Thymus (tissue), 11 donors: ENCODE results near the gene HAT1. TPM values are rescaled to one million over a fixed set of nuclear protein-coding genes. Genes with fewer than 3 reads are reported as not detected.
"Not testable (repeated sequence)": the region's sequence is repeated elsewhere in the genome, so short reads cannot be mapped to it uniquely, and the experiment has no call there.

Source experiments
- DNase-seq, 9 donors: peaks; one replicate each; pipeline ENCODE4 v3.0.0-alpha.2; 2013; ENCODE audit warnings: low spot score in 9 of 9, low read depth in 6 of 9, missing footprints in 1 of 9
- H3K27ac ChIP-seq, 2 donors: one replicate each; pipeline ENCODE4 v1.5.1; 2013; ENCODE audit warnings: control low read depth in 1 of 2, low read depth in 1 of 2, low read length in 1 of 2, mild to moderate bottlenecking in 1 of 2, moderate library complexity in 1 of 2
- H3K27me3 ChIP-seq, 2 donors: one replicate each; pipeline ENCODE4 v1.5.1; 2013; ENCODE audit warnings: low read length in 1 of 2; ENCODE audit not compliant: control insufficient read depth in 2 of 2, insufficient read depth in 1 of 2
- H3K36me3 ChIP-seq, 2 donors: one replicate each; pipeline ENCODE4 v1.5.1; 2013; ENCODE audit warnings: low read length in 1 of 2, mild to moderate bottlenecking in 1 of 2, moderate library complexity in 1 of 2; ENCODE audit not compliant: control insufficient read depth in 2 of 2, insufficient read depth in 2 of 2
- H3K4me1 ChIP-seq, 2 donors: one replicate each; pipeline ENCODE4 v1.5.1; 2013; ENCODE audit warnings: low read length in 2 of 2; ENCODE audit not compliant: control insufficient read depth in 2 of 2, insufficient read depth in 2 of 2
- H3K4me3 ChIP-seq, 2 donors: one replicate each; pipeline ENCODE4 v1.5.1; 2013; ENCODE audit warnings: low read length in 2 of 2, control low read depth in 1 of 2, mild to moderate bottlenecking in 1 of 2
- H3K9me3 ChIP-seq, 2 donors: one replicate each; pipeline ENCODE4 v1.5.1; 2013; ENCODE audit warnings: low read length in 1 of 2, mild to moderate bottlenecking in 1 of 2; ENCODE audit not compliant: control insufficient read depth in 2 of 2, insufficient read depth in 1 of 2
- WGBS: extraction: QIAGEN DNeasy Blood & Tissue Kit; methylation state at CpG from one replicate; pipeline ENCODE4 v1.1.7; 2013; 5-methylcytosine and 5-hydroxymethylcytosine counted together
- polyA plus RNA-seq: library from polyadenylated mRNA; stranded (reverse); fragments of 200-250 nt; gene quantifications from one replicate; pipeline ENCODE4 v1.2.3, GENCODE V29; 2013
- total RNA-seq: library from RNA; stranded (reverse); fragments of 120-200 nt; gene quantifications from one replicate; pipeline ENCODE4 v1.2.4, GENCODE V29; 2013
- donor health status: healthy.

Gene HAT1
- total and polyA plus RNA-seq, 2 donors, result 53.2 to 74.3 TPM

- peaks cover 0 to 4% of the 10 kb centered on the region in 2 donors for H3K36me3 ChIP-seq
- H3K27ac ChIP-seq, result no peak overlapping the region
- H3K9me3 ChIP-seq, result no peaks in the 10 kb centered on the region
- H3K4me3 ChIP-seq, result no peak overlapping the region
- H3K4me1 ChIP-seq, result no peaks in the 10 kb centered on the region
- H3K27me3 ChIP-seq, result no peaks in the 10 kb centered on the region
- no peak for DNase-seq
- WGBS, result 98% methylated on average over 5 of the region's 5 CpGs
These were observed 38.9 kb upstream of the HAT1 start for GRCh38 chr2:171883275-171883893.

- no peak overlapping the region for H3K27ac ChIP-seq
- no peaks in the 10 kb centered on the region for H3K27me3 ChIP-seq
- peaks cover 0 to 6% of the 10 kb centered on the region in 2 donors for H3K4me1 ChIP-seq
- 98% methylated on average over 2 of the region's 2 CpGs for WGBS
- H3K36me3 ChIP-seq, result peaks cover 0 to 3% of the 10 kb centered on the region in 2 donors
- no peak overlapping the region for H3K4me3 ChIP-seq
- H3K9me3 ChIP-seq, result no peaks in the 10 kb centered on the region
- DNase-seq, result no peak
These were observed 32.9 kb upstream of the HAT1 start for GRCh38 chr2:171889333-171889732.

DNA sequence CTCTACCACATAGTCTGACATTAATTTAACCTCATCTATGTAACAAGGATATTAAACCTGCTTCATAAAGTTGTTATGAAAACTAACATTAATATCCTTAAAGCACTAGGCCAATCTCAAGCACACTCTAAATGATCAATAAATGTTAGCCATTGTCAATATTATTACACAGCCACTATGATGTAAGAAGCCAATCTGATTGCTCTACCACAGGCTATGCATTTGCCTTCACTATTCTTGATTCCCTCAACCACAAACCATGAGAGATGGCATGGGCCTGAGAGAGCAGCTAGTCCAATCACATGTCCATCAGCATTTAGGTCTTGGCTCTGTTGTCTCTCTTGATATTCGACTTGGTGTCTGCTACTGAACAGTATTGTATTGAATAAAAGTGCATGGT is 32.5 kb upstream of the HAT1 start:
- no peak overlapping the region for H3K4me3 ChIP-seq
- no peaks in the 10 kb centered on the region for H3K9me3 ChIP-seq
- 99% methylated on average over 1 of the region's 1 CpG for WGBS
- H3K36me3 ChIP-seq, result peaks cover 0 to 3% of the 10 kb centered on the region in 2 donors
- H3K27ac ChIP-seq, result no peak overlapping the region
- peaks cover 2 to 9% of the 10 kb centered on the region in 2 donors for H3K4me1 ChIP-seq
- no peak for DNase-seq
- no peaks in the 10 kb centered on the region for H3K27me3 ChIP-seq

- Histone ChIP-seq H3K27ac (peak overlapping the region in 1 of 2 donors; percentile 70), H3K36me3 (peaks cover 0 to 3% of the 10 kb centered on the region in 2 donors), H3K4me1 (peaks cover 2 to 9% of the 10 kb centered on the region in 2 donors), H3K9me3 (peaks cover 0 to 3% of the 10 kb centered on the region in 2 donors), H3K27me3 (no peaks in the 10 kb centered on the region), H3K4me3 (peak overlapping the region; percentile 57 to 95)
- WGBS, result 63% methylated on average over 7 of the region's 7 CpGs
- peak in 2 of 9 donors; percentile 0 to 7 for DNase-seq
These were observed 29.0 kb upstream of the HAT1 start for GRCh38 chr2:171893196-171893823.

GRCh38 chr2:171893824-171894611 is 28.2 kb upstream of the HAT1 start, which contains the start of gene SLC25A12:
Gene SLC25A12, minus strand, starts transcription at chr2:171894244. Its CDS starts 30 bp downstream, at chr2:171894214.
- Histone ChIP-seq H3K4me3 (peak within 1 kb of the TSS; percentile 57 to 95), H3K4me1 (peaks cover 2 to 9% of the 10 kb centered on the region in 2 donors), H3K36me3 (peaks cover 0 to 3% of the 10 kb centered on the region in 2 donors), H3K9me3 (peaks cover 0 to 4% of the 10 kb centered on the region in 2 donors), H3K27me3 (no peaks in the 10 kb centered on the region), H3K27ac (peak within 1 kb of the TSS; percentile 70 to 87)
- DNase-seq, result peak; percentile 38 to 89 (median 73)
- under 1% methylated on average over 63 of the region's 63 CpGs for WGBS

DNA sequence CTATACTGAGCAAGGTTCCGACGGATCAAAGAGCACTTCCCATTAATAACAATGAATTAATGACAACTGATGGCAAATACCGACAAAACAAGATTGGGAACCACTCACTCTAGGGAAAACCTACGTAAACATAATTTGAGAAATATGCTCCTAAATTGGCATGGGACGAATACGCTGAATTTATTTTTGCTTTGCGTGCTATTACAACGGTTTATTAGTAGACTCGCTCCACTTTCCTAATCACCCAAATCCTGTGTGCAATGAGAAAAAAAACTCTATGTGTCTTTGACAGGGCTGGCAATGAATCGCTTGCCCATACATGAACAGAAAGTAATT is 27.7 kb upstream of the HAT1 start:
- Histone ChIP-seq H3K27ac (peak overlapping the region in 1 of 2 donors; percentile 69), H3K9me3 (peaks cover 0 to 6% of the 10 kb centered on the region in 2 donors), H3K36me3 (peaks cover 0 to 3% of the 10 kb centered on the region in 2 donors), H3K4me1 (peaks cover 2 to 9% of the 10 kb centered on the region in 2 donors), H3K27me3 (no peaks in the 10 kb centered on the region), H3K4me3 (peak overlapping the region; percentile 57 to 95)
- 61% methylated on average over 10 of the region's 10 CpGs for WGBS
- no peak for DNase-seq

DNA sequence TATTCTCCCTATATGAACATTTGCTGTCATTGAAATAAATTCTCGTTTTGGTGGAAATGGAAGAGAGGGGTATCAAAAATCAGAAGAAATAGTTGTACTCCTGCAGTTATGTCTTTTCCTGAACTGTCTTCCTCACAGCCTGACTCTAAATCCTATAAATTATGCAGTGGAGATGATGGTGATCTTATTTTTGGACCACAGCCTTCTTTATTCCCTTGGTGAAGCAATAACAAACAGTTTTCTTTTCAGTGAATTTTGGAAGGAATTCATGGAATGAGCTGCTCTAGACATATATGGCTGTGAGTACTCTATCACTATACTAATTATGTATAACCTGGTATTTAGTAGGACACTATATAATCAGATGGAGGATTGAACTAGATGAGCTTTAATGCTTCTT is 26.5 kb upstream of the HAT1 start:
- peaks cover 0 to 8% of the 10 kb centered on the region in 2 donors for H3K9me3 ChIP-seq
- 96% methylated on average over 1 of the region's 1 CpG for WGBS
- peaks cover 2 to 9% of the 10 kb centered on the region in 2 donors for H3K4me1 ChIP-seq
- no peak overlapping the region for H3K27ac ChIP-seq
- H3K4me3 ChIP-seq, result no peak overlapping the region
- no peaks in the 10 kb centered on the region for H3K27me3 ChIP-seq
- DNase-seq, result no peak
- H3K36me3 ChIP-seq, result peaks cover 0 to 3% of the 10 kb centered on the region in 2 donors

- not testable (repeated sequence) for H3K4me3 ChIP-seq, H3K27ac ChIP-seq, H3K36me3 ChIP-seq, H3K27me3 ChIP-seq, DNase-seq, H3K4me1 ChIP-seq, H3K9me3 ChIP-seq
- 97% methylated on average over 58 of the region's 58 CpGs for whole genome bisulfite sequencing
These were observed 22.5 kb upstream of the HAT1 start for GRCh38 chr2:171899623-171900282.
